SHP77 (cell line): Measurements from ENCODE around the gene GPD1L.
"Not testable (repeated sequence)": the region's sequence is repeated elsewhere in the genome, so short reads cannot be mapped to it uniquely, and the experiment has no call there.

Experiments
- DNase-seq, 2 experiments: peaks; one replicate each; lab custom pipeline; 2025; lab: John Stamatoyannopoulos, UW

Gene GPD1L

GRCh38 chr3:32180141-32180784, 73.8 kb downstream of the GPD1L start:
- DNase-seq, result no peak

DNA sequence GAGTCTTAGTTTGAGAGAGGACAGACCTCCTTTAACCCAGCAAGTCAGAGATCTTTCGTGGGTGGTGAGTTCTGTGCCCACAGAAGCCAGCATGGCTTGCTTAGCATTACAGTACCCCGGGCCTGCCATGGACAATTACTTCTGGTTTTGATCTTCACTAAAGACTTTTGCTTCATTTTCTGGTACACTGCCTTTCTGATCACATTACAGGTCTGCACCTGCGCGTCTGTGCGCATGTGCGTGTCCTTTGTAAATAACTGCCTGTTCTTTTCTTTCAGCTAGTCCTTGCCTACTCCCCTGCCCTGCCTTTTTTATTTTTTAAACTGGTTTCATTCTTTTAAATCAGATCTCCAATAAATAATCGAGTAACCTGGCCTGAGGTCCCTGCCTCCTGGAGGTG, 74.9 kb downstream of the GPD1L start:
- DNase-seq, result no peak

DNA sequence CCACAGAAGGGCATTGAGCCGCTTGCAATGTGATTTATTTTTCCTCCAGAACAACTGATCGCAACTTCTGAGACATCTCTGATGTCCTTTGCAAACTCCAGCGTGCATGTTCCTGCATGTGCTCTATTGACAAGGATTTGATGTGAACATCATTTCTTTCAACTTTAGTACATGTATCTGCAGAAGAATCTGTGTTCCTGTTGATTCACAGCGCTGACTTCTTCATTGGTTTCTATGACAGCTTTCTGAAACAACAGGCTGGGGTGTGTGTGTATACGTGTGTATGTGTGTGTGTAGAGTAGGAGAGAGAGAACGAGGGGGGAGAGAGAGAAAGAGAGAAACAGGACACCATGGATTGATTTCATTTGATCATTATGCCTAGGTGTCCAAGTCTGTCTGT, 75.4 kb downstream of the GPD1L start:
- no peak for DNase-seq

DNA sequence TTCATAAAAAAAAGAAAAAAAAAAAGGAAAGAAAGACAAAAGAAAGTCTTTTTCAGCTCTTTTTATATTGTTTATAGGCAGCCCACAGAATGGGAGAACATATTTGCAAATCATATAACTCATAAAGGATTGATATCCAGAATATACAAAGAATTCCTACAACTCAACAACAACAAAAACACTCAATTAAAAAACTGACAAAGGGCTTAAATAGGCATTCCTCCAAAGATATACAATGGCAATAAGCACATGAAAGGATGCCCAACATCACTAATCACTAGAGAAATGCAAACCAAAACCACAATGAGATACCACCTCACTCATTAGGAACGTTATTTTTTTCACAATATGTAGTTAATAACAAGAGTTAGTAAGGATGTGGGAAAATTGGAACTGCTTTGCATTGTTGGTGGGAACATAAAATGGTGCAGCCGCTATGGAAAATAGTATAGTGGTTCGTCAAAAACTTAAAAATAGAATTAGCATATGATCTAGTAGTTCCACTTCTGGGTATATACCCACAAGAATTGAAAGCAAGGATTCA, 77.8 kb downstream of the GPD1L start:
- no peak for DNase-seq

- no peak for DNase-seq
Measured at GRCh38 chr3:32186097-32186496, 79.7 kb downstream of the GPD1L start.

GRCh38 chr3:32186876-32187275, 80.5 kb downstream of the GPD1L start:
- no peak for DNase-seq

GRCh38 chr3:32189693-32190092, 83.3 kb downstream of the GPD1L start:
- no peak for DNase-seq

GRCh38 chr3:32190556-32190955, 84.1 kb downstream of the GPD1L start:
- not testable (repeated sequence) for DNase-seq

GRCh38 chr3:32193101-32193500, 86.7 kb downstream of the GPD1L start:
- DNase-seq, result no peak

GRCh38 chr3:32194653-32195052, 88.2 kb downstream of the GPD1L start:
- peak in 1 of 2 experiments; percentile 23 for DNase-seq

- DNase-seq, result peak; percentile 20 to 33
Measured at GRCh38 chr3:32195995-32196540, 89.6 kb downstream of the GPD1L start.

- DNase-seq, result no peak
Measured at GRCh38 chr3:32197991-32198390, 91.6 kb downstream of the GPD1L start.

DNA sequence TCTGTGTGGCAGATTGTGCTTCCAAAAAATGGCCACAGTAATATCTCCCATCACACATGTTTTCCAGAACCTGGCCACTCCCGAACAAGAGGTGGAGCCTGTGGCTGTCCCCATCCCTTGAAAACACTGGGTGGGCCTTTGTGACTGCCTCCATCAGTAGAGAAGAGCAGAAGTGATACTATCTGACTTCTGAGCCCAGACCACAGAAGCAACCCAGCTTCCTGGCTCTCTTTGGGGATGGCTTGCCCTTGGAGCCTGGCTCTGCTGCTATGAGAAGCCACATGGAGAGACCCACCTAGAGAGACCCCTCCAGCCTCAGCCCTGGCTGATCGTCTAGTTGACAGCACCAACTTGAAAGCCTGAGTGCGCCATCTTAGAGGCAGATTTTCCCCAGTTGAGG, 92.3 kb downstream of the GPD1L start:
- no peak for DNase-seq

GRCh38 chr3:32200490-32200889, 94.1 kb downstream of the GPD1L start:
- DNase-seq, result peak in 1 of 2 experiments; percentile 25

- no peak for DNase-seq
Measured at GRCh38 chr3:32200992-32201758, 94.8 kb downstream of the GPD1L start.

- no peak for DNase-seq
Measured at GRCh38 chr3:32202496-32202895, 96.1 kb downstream of the GPD1L start.

- DNase-seq, result no peak
Measured at GRCh38 chr3:32203854-32204253, 97.4 kb downstream of the GPD1L start.

DNA sequence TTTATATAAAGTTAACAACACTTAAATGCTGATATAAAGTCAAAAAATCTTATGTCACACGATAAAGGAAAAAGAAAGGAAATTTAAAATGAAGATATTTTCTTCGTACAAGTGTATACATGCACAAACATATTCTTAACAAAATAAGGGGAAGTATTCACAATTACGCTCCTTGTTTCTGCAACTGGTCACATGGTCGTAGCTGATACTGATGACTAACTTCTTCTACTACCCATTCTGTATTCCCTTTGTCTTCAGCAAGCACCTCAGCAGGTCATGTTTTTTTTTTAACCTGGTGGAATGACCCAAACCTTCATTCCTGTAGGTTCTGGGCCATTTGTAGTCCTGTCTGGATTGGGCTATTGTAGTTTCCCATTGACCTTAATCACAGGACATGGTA, 102.0 kb downstream of the GPD1L start:
- DNase-seq, result no peak

- DNase-seq, result no peak
Measured at GRCh38 chr3:32215185-32215584, 108.8 kb downstream of the GPD1L start.

GRCh38 chr3:32216172-32216783, 109.9 kb downstream of the GPD1L start:
- no peak for DNase-seq

DNA sequence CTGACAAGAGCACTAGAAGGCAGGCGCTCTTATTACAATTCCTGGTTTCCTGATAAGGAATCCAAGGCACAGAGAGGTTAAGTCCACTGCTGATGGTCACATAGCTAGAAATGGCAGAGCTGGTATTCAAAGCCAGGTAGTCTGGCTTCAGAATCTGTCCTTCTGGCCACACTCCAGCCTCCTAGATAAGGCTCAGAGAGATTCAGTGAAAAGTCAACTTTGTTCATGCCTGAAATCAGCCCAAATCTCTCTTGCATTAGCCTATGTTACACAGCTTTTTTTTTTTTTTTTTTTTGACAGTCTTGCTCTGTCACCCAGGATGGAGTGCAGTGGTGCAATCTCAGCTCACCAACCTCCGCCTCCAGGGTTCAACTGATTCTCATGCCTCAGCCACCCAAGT, 110.9 kb downstream of the GPD1L start:
- no peak for DNase-seq
